Skin epidermis (tissue), 12 donors: ENCODE results near the gene SFTA2.
"Not testable (repeated sequence)": the region's sequence is repeated elsewhere in the genome, so short reads cannot be mapped to it uniquely, and the experiment has no call there.

Experiments
- H3K27ac ChIP-seq, 21 experiments: fragments of 200-600 bp; sonication (generic) in 11 of 21; one replicate each; pipeline ENCODE4 v1.5.0; 2020; ENCODE audit warnings: mild to moderate bottlenecking in 3 of 21, inconsistent platforms in 2 of 21, moderate library complexity in 2 of 21
- H3K4me3 ChIP-seq, 7 experiments: fragments of 200-600 bp; sonication (generic) in 2 of 7; one replicate each; pipeline ENCODE4 v1.5.0; 2020; ENCODE audit warnings: inconsistent platforms in 2 of 7, mild to moderate bottlenecking in 2 of 7, moderate library complexity in 1 of 7

Gene SFTA2

DNA sequence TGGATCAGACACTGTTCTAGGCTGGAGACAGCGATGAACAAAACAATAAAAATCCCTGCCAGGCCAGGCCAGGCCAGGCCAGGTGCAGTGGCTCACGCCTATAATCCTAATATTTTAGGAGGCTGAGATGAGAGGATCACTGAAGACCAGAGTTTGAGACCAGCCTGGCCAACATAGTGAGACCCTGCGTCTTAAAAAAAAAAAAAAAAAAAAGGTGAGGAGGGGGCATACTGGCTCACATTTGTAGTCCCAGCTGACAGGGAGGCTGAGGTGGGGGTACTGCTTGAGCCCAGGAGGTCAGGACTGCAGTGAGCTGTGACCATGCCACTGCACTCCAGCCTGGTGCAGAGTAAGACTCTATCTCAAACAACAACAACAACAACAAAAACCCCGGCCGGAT, 13.3 kb upstream of the SFTA2 start:
- H3K4me3 ChIP-seq, result no peak overlapping the region
- H3K27ac ChIP-seq, result no peak overlapping the region

GRCh38 chr6:30944051-30944450, 12.1 kb upstream of the SFTA2 start:
- Histone ChIP-seq H3K27ac (no peak overlapping the region), H3K4me3 (no peak overlapping the region)

- Histone ChIP-seq H3K27ac (no peak overlapping the region), H3K4me3 (no peak overlapping the region)
Observed at GRCh38 chr6:30942338-30943060, 10.5 kb upstream of the SFTA2 start.

DNA sequence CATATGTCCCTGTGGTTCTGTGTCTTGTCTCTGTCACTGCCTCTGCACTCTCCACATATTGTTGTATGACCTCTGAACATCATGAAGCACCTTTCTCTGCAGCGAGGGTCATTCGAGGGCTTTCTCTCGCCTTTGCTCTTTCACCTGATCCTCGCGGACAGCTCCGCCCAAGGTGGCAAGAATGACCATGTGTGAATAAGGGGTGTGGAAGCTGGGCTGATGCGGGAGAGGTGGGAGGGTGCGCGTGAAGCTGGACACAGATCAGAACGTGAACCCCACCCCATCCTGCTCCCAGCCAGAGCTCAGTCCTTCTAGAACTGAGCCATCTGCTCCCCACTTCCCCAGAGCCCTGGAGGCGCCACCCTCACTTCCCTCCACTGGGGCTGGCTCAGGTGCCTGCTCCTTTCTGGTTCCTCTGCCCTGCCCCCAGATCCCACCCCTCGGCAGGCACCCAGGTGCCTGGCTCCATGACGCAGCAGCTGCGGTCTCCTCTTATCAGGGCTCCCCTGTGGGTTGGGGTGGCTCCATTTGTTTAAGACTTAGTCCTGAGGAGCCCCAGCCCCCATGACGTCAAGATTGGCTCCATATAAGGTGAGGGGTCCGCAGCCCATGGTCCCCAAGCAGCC, 8.5 kb upstream of the SFTA2 start, which contains the start of gene MUCL3:
Gene MUCL3, plus strand, starts transcription at position 613 of the 626 bp plus-strand sequence. CDS start 27 bp downstream, outside the sequence.
- Histone ChIP-seq H3K4me3 (no peak within 1 kb of the TSS), H3K27ac (no peak within 1 kb of the TSS)

DNA sequence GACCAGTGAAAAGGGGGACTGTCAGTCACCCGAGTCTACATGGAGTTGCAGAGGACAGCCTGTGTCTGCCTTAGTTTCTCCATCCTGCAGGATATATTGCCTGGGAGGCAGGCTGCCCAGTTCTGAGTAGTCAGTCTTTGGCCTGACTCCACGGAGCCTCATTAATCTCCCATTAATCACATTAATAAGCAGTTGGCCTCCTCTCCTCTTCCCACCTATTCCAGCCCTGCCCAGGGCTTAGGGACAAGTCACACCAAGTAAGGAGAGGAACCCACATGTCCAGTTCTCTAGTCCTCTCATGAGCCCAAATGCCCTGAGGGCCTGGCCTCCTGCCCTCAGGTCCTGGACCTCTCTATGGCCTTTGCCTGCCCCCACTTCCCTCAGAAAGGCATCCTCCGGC, 7.5 kb upstream of the SFTA2 start:
- H3K4me3 ChIP-seq, result no peak overlapping the region
- H3K27ac ChIP-seq, result no peak overlapping the region

DNA sequence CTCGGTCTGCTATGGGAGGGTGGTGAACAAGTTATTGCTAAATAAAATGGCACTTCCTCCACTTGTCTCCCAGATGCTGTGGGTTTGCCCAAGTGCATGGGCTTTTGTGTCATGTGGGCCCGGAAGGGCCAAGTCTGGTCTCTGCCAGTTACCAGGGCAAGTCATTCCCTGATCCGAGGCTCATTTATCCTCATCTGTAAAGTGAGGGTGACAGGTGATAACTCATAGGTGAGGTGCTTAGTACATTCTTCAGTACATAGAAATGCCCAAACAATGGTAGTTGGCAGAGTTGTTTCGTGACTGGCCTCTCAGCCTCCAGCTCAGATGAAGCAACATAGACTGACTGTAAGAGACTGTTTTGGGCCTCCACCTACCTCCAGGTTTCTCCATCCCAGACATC, 6.8 kb upstream of the SFTA2 start:
- no peak overlapping the region for H3K27ac ChIP-seq
- H3K4me3 ChIP-seq, result no peak overlapping the region

DNA sequence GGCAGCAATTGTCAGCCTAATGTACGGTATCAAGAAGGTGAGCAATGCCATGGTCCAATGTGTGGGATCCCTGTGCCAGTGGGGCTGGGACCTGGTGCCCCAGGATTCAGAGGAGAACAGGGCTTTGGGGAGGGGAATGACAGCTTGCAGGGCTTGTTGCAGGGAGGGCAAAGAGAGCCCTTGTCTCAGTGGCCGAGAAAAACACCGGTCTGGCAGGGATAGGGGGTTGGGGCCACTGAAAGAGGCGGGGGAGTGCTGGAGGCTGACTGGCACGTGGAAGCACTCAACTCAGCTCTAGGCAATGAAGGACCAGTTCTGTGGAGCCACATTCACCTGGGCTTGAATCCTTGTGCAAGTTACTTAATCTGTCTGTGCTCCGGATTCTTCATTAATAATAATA, 5.3 kb upstream of the SFTA2 start:
- Histone ChIP-seq H3K4me3 (no peak overlapping the region), H3K27ac (no peak overlapping the region)

DNA sequence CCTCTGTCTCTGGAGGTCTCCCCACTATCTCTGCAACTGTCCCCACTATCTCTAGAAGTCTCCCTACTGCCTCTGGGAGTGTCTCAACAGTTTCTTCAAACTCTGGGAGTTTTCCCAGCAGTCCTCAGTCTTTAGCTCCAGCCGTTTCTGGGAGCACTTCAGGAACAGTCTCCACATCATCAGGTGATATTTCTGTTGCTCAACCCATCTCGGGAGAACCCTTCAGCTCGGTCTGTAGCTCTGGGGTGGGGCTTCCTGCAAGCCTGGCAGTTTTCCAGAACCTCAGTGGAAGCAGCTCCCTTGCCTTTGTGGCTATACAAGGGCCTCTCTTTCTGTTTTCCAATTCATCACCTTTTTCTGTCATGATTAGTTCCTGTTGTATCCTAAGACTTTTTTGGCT, 3.0 kb upstream of the SFTA2 start:
- Histone ChIP-seq H3K4me3 (no peak overlapping the region), H3K27ac (no peak overlapping the region)

- no peak overlapping the region for H3K4me3 ChIP-seq
- no peak overlapping the region for H3K27ac ChIP-seq
Observed at GRCh38 chr6:30932665-30933365, 845 bp upstream of the SFTA2 start.

- Histone ChIP-seq H3K4me3 (no peak overlapping the region), H3K27ac (no peak overlapping the region)
Observed at GRCh38 chr6:30931272-30931671, 698 bp downstream of the SFTA2 start.

GRCh38 chr6:30930506-30930905, 1.5 kb downstream of the SFTA2 start:
- no peak overlapping the region for H3K4me3 ChIP-seq
- no peak overlapping the region for H3K27ac ChIP-seq

GRCh38 chr6:30928677-30929076, 3.3 kb downstream of the SFTA2 start:
- H3K4me3 ChIP-seq, result no peak overlapping the region
- H3K27ac ChIP-seq, result no peak overlapping the region

DNA sequence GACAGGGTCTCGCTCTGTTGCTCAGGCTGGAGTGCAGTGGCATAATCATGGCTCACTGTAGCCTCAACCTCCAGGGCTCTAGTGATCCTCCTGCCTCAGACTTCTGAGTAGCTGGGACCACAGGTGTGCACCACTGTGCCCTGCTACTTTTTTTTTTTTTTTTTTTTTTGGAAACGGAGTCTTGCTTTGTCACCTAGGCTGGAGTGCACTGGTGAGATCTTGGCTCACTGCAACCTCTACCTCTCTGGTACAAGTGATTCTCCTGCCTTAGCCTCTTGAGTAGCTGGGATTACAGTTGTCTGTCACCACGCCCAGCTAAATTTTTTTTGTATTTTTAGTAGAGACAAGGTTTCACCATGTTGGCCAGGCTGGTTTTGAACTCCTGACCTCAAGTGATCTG, 4.9 kb downstream of the SFTA2 start:
- not testable (repeated sequence) for H3K27ac ChIP-seq, H3K4me3 ChIP-seq

DNA sequence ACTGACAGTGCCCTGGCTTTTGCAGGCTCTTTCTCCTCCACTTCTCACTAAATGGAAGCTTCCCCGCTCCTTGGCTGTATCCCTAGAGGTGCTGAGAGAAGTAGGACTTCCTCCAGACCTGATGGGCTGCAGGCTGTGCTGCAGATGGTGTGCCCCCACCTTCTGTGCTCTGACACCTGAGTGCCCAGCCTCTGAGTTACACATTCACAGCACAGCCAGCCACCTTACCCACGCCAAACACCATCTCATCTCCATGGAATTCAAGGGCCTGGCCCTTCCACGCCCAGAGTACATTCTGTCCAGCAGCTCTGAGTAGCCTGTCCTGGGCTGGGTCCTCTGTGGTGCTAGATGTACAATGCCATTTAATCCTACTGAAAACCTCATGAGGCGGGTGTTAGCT, 5.3 kb downstream of the SFTA2 start:
- Histone ChIP-seq H3K27ac (no peak overlapping the region), H3K4me3 (no peak overlapping the region)

GRCh38 chr6:30924040-30924627, 7.8 kb downstream of the SFTA2 start:
- H3K4me3 ChIP-seq, H3K27ac ChIP-seq: not testable (repeated sequence)

DNA sequence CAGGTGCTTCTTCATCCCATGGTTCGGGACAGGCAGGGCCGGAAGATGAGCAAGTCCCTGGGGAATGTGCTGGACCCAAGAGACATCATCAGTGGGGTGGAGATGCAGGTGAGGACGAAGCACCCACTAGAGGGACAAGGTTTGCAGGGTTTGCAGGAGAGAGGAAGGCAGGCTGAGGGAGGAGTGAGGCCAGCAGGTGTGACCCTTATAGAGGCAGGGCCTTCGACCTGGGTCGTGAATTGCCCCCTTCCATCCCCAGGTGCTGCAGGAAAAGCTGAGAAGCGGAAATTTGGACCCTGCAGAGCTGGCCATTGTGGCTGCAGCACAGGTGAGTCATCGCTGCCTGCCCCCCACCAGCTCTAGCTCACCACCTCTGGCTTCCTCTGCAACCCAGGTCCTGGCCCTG, 9.5 kb downstream of the SFTA2 start:
- Histone ChIP-seq H3K27ac (no peak overlapping the region), H3K4me3 (no peak overlapping the region)

DNA sequence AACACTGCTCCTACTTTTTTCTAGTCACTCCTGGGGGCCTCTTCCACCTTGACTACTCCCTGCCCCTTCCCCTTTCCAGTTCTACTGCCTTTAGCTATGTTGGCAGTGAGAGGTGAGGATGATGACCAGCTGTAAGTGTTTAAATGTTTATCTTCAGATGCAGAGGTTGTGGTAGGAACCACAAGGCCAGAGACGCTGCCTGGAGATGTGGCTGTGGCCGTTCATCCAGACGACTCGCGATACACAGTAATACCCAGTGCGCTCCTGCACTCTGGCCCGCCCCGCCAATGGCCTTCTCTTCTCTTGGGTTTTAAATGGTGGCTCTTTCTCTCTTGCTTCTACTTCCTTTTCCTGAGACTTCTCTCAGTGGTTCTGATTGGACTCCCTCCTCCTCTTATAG, 13.3 kb downstream of the SFTA2 start:
- no peak overlapping the region for H3K4me3 ChIP-seq
- H3K27ac ChIP-seq, result no peak overlapping the region

- Histone ChIP-seq H3K4me3 (no peak overlapping the region), H3K27ac (no peak overlapping the region)
Observed at GRCh38 chr6:30917487-30917886, 14.5 kb downstream of the SFTA2 start.

- H3K27ac ChIP-seq, result no peak overlapping the region
- no peak overlapping the region for H3K4me3 ChIP-seq
Observed at GRCh38 chr6:30917041-30917440, 14.9 kb downstream of the SFTA2 start.

DNA sequence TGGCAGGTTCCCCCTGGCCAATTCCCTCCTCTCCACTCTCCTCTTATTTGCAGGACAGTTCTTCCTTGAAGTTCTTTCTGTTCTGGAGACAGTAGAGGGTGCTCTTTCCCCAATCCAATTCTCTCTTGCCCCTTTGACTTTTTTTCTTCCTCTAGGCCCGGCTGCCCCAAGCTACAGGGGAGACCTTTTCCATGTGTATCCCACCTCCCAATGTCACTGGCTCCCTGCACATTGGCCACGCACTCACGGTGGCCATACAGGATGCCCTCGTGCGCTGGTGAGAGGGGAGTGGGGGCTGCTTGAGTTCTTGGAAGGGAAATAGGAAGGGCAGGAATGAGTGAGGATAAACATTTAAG, 16.4 kb downstream of the SFTA2 start:
- H3K4me3 ChIP-seq, result no peak overlapping the region
- peak overlapping the region in 7 of 21 experiments; percentile 42 to 92 (median 84) for H3K27ac ChIP-seq
